CD4-positive, alpha-beta T cell treated with Interferon gamma for 1 hour (primary cell): ENCODE data around the gene TANK.

Experiments
- DNase-seq: peaks from one replicate; pipeline ENCODE4 v3.0.0-alpha.2; 2020

The TANK gene

GRCh38 chr2:161134547-161135518, 25.4 kb upstream of the TANK start:
- DNase-seq = no peak

GRCh38 chr2:161135951-161136593, 24.2 kb upstream of the TANK start:
- no peak for DNase-seq

DNA sequence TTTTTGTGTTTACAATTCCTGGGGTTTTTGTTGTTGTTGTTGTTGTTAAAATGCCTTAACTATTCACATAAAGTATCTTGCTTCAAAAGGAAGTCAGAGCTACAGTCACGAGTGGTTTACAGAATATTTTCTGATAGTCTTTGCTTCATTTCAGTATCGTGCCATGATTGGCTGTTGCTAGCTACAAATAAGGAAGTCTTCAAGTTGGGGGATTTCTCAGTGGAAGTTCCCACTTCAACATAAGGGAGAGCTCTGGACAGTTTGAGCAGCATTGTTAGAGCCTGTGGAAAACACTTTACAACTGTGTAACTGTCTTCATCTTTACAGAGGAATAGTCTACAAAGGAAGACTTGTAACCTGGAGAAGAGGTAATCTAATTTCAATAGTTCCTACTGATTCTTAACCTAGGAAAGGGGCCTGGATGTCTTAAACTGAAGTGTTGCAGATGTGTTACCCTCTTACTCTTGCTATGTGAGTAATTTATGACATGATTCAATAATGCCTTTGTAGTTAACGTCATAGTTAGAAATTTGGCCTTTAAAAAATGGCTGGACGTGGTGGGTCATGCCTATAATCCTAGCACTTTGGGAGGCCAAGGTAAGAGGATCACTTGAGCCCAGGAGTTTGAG, 23.4 kb upstream of the TANK start:
- DNase-seq = peak; percentile 54

DNA sequence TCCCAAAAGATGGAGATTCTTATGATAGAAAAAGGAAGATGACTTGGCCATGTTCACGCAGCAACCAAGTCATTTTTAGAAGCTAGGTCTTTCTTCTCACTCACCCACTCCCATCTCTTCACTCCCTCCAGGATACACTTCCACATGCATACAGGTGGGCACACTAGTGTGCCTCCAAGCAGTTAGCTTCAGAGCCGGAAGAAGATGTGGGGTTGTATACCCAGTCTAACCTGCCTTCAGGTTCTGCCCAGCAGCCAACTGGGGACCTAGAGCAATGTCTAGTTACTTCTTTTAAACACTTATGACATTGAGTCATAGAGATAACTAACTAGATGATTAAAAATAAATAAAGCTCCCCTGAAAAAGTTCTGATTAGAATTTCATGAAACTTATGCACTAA, 21.8 kb upstream of the TANK start:
- DNase-seq = peak; percentile 14

GRCh38 chr2:161139098-161139987, 20.9 kb upstream of the TANK start:
- no peak for DNase-seq

DNA sequence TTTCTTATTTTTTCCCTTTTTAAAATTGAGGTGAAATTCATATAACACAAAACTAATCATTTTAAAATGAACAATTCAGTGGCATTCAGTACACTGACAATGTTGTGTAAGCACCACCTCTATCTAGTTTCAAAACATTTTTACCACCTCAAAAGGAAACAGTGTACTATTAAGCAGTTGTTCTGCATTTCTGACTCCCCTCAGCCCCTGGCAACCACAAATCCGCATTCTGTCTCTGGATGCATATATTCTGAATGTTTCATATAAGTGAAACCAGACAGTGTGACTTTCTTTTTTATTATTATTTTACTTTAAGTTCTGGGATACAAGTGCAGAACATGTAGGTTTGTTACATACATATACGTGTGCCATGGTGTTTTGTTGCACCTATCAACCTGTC, 19.2 kb upstream of the TANK start:
- DNase-seq = no peak

DNA sequence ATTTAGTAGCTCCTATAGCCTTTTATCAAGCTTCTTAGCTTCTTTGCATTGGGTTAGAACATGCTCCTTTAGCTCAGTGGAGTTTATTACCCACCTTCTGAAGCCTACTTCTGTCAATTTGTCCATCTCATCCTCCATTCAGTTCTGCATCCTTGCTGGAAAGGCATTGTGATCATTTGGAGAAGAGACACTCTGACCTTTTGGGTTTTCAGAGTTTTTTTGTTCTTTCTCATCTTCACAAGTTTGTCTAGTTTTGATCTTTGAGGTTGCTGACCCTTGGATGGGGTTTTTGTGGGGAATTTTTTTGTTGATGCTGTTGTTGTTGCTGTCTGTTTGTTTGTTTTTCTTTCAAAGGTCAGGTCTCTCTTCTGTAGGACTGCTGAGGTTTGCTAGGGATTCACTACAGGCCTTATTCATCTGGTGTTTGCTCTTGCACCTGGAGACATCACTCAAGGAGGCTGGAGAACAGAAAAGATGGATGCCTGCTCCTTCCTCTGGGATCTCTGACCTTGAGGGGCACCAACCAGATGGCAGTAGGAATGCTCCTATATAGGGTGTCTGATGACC, 13.9 kb upstream of the TANK start:
- DNase-seq = no peak

DNA sequence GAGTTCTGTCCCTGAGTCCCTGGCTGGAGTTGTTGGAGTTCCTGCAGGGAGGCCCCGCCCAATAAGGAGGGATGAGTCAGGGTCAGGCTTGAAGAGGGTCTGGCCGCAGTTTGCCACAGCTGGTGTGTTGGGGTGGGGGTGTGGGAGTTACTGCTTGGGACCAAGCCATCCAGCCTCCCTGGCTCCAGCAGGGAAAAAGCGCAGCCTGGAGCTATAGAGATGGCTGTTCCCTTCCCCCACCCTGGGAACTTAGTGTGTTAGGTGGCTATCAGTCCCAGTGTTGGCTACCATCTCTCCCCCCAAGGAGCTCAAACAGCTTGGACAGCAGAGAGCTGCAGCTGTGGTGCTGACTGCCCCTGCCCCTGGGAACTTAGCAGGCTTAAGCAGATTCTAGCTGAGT, 13.2 kb upstream of the TANK start:
- DNase-seq = no peak

DNA sequence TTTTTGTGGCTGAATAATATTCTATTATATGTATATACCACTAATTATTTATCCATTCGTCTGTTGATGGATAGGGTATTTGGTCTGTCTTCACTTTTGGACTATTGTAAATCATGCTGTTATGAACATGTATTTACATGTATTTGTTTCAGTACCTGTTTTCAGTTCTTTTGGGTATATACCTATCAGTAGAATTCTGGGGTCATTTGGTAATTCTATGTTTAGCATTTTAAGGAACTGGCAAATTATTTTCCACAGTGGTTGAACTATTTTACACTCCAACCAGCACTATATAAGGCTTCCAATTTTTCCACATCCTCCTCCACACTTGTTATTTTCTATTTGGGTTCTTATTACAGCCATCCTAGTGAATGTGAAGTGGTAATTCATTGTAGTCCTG, 12.4 kb upstream of the TANK start:
- DNase-seq = no peak

- no peak for DNase-seq
Observed at GRCh38 chr2:161150704-161151103, 9.5 kb upstream of the TANK start.

- DNase-seq = no peak
Observed at GRCh38 chr2:161152302-161152701, 7.9 kb upstream of the TANK start.

DNA sequence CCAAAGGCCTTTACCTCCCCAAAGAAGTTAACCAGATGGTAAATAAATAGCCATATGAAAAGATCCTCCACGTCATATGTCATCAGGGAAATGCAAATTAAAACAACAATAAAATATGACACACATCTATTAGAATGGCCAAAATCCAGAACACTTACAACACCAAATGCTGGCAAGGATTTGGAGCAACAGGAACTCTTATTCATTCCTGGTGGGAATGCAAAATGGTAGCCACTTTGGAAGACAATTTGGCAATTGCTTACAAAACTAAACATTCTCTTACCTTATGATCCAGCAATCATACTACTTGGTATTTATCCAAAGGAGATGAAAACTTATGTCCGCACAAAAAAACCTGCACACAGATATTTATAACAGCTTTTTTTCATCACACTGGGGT, 1.3 kb upstream of the TANK start:
- DNase-seq = no peak

- no peak for DNase-seq
Observed at GRCh38 chr2:161159456-161160225, 587 bp upstream of the TANK start.

GRCh38 chr2:161161074-161161706, 962 bp downstream of the TANK start:
- no peak for DNase-seq

DNA sequence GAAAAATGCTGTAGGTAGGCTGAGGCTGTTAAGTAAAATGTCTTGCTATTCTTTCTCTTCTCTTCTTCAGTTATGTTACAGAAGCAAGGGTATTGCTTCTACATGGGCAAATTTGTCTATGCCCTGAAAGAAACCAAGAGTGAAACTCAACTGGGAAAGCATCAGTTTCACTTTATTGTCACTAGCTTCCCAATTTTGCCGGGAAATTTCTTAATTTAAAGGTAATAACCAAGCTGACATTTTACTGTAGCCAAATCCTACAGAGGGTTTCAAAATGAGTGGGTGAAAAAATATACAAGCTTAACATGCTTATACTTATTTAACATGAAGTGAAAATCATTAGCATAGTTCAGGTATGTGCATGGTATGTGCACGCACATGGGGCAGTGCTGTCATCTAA, 3.2 kb downstream of the TANK start:
- no peak for DNase-seq

GRCh38 chr2:161164161-161164560, 3.9 kb downstream of the TANK start:
- no peak for DNase-seq

- DNase-seq = no peak
Observed at GRCh38 chr2:161165266-161165665, 5.0 kb downstream of the TANK start.

DNA sequence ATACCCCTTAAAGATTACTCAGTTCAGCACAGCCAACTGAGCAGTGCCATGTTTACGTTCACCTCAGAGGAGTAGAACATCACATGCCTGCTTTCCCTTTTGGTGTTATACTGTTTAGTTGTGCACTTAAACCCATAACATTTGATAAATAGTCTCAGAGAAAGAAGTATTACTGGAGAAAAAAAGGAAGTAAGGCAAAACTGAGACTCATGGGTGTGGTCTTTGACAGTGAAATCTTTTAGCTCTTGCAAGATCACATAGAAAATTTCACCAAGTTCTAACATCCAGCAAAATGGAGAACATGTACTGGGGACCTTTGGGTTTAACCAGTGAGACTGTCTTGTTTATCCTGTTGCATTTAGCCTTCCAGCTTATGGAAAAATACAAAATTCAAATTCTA, 5.6 kb downstream of the TANK start:
- no peak for DNase-seq

- peak; percentile 37 for DNase-seq
Observed at GRCh38 chr2:161166538-161167409, 6.5 kb downstream of the TANK start.

DNA sequence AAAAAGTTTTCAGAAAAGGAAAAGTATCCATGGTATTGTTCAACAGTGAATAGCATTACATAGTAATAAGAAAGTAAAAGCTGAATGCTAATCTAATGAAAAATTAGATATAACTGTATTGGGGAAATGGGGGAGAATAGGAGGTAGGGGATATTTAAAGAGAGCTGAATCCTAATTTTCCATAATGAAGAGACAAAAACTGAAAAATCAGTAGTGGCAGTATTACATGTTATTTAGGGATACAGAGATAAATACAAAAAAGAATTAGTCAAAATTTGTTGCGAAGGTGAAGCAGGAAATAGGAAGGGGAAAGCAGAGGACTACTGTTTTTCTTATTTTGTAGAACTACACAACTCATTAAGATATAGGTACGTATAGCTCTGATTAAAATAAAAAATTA, 9.1 kb downstream of the TANK start:
- no peak for DNase-seq
